GM21723 (cell line): ENCODE results near the gene KCNJ6.

Source experiments
- ATAC-seq: cut with Tn5 transposase; IDR thresholded peaks from one replicate; pipeline ENCODE4 v1.9.1; 2021; ENCODE audit warnings: mild to moderate bottlenecking, moderate library complexity; ENCODE audit not compliant: unreplicated experiment

KCNJ6 gene

GRCh38 chr21:37907076-37907475, 9.2 kb downstream of the KCNJ6 start:
- ATAC-seq = no peak

- no peak for ATAC-seq
Observed at GRCh38 chr21:37905291-37905690, 11.0 kb downstream of the KCNJ6 start.

GRCh38 chr21:37904856-37905255, 11.4 kb downstream of the KCNJ6 start:
- ATAC-seq = no peak

GRCh38 chr21:37903396-37903795, 12.9 kb downstream of the KCNJ6 start:
- no peak for ATAC-seq

GRCh38 chr21:37899146-37899545, 17.1 kb downstream of the KCNJ6 start:
- ATAC-seq = no peak

- no peak for ATAC-seq
Observed at GRCh38 chr21:37896788-37897187, 19.5 kb downstream of the KCNJ6 start.

- no peak for ATAC-seq
Observed at GRCh38 chr21:37891972-37892371, 24.3 kb downstream of the KCNJ6 start.

- no peak for ATAC-seq
Observed at GRCh38 chr21:37888659-37889058, 27.6 kb downstream of the KCNJ6 start.

- no peak for ATAC-seq
Observed at GRCh38 chr21:37886726-37887299, 29.4 kb downstream of the KCNJ6 start.

- ATAC-seq = no peak
Observed at GRCh38 chr21:37886120-37886519, 30.1 kb downstream of the KCNJ6 start.

- no peak for ATAC-seq
Observed at GRCh38 chr21:37878946-37879660, 37.2 kb downstream of the KCNJ6 start.

- ATAC-seq = no peak
Observed at GRCh38 chr21:37877888-37878684, 38.2 kb downstream of the KCNJ6 start.

GRCh38 chr21:37877171-37877570, 39.1 kb downstream of the KCNJ6 start:
- ATAC-seq = no peak

- no peak for ATAC-seq
Observed at GRCh38 chr21:37876561-37876960, 39.7 kb downstream of the KCNJ6 start.

- no peak for ATAC-seq
Observed at GRCh38 chr21:37874904-37875780, 41.1 kb downstream of the KCNJ6 start.

GRCh38 chr21:37874481-37874880, 41.8 kb downstream of the KCNJ6 start:
- ATAC-seq = no peak

- no peak for ATAC-seq
Observed at GRCh38 chr21:37873655-37874054, 42.6 kb downstream of the KCNJ6 start.

- ATAC-seq = no peak
Observed at GRCh38 chr21:37871121-37871862, 45.0 kb downstream of the KCNJ6 start.

GRCh38 chr21:37870221-37870620, 46.0 kb downstream of the KCNJ6 start:
- no peak for ATAC-seq

GRCh38 chr21:37869661-37870060, 46.6 kb downstream of the KCNJ6 start:
- no peak for ATAC-seq
